Urinary bladder (tissue), 4 donors: ENCODE measurements around the gene ASB3. TPM values are rescaled to one million over a fixed set of nuclear protein-coding genes. Genes with fewer than 3 reads are reported as not detected.
"Not testable (repeated sequence)": the region's sequence is repeated elsewhere in the genome, so short reads cannot be mapped to it uniquely, and the experiment has no call there.

Source experiments
- DNase-seq: peaks from one replicate; pipeline ENCODE4 v3.0.0-alpha.2; 2015; ENCODE audit errors: extremely low spot score
- H3K27ac ChIP-seq: one replicate; pipeline ENCODE4 v1.5.1; 2013; ENCODE audit warnings: low read depth, mild to moderate bottlenecking, moderate library complexity
- H3K36me3 ChIP-seq: one replicate; pipeline ENCODE4 v1.6.1; 2013; ENCODE audit warnings: mild to moderate bottlenecking, moderate library complexity; ENCODE audit not compliant: insufficient read depth
- H3K4me1 ChIP-seq: one replicate; pipeline ENCODE4 v1.6.1; 2013; ENCODE audit warnings: mild to moderate bottlenecking, moderate library complexity; ENCODE audit not compliant: insufficient read depth
- H3K4me3 ChIP-seq: one replicate; pipeline ENCODE4 v1.5.1; 2013; ENCODE audit warnings: low read depth, low read length
- WGBS: extraction: QIAGEN DNeasy Blood & Tissue Kit; methylation state at CpG from one replicate; pipeline ENCODE4 v1.1.7; 2013; 5-methylcytosine and 5-hydroxymethylcytosine counted together
- polyA plus RNA-seq: library from polyadenylated mRNA; stranded (reverse); fragments of 200-250 nt; gene quantifications from one replicate; pipeline ENCODE4 v1.2.3, GENCODE V29; 2013
- total RNA-seq: library from RNA; depleted of rRNA; stranded (reverse); fragments of >200 nt; gene quantifications from one replicate; pipeline ENCODE4 v1.2.3, GENCODE V29; 2014
- donor health status: healthy with polysubstance abuse.
- donor health status: healthy.

ASB3 gene
- total and polyA plus RNA-seq, 2 donors = 9.0 to 51.2 TPM

- H3K27ac ChIP-seq = no peak overlapping the region
- H3K36me3 ChIP-seq = peaks cover 2% of the 10 kb centered on the region
- DNase-seq = no peak
- H3K4me1 ChIP-seq = no peaks in the 10 kb centered on the region
- 91% methylated on average over 4 of the region's 4 CpGs for WGBS
- no peak overlapping the region for H3K4me3 ChIP-seq
Observed at GRCh38 chr2:53697092-53697491, 89.7 kb downstream of the ASB3 start.

GRCh38 chr2:53695575-53695974, 91.2 kb downstream of the ASB3 start:
- H3K27ac ChIP-seq = no peak overlapping the region
- H3K4me1 ChIP-seq = no peaks in the 10 kb centered on the region
- H3K36me3 ChIP-seq = peaks cover 2% of the 10 kb centered on the region
- H3K4me3 ChIP-seq = no peak overlapping the region
- WGBS = 74% methylated on average over 4 of the region's 4 CpGs
- DNase-seq = no peak

- 87% methylated on average over 3 of the region's 3 CpGs for WGBS
- no peaks in the 10 kb centered on the region for H3K4me1 ChIP-seq
- peaks cover 2% of the 10 kb centered on the region for H3K36me3 ChIP-seq
- no peak for DNase-seq
- H3K27ac ChIP-seq = no peak overlapping the region
- H3K4me3 ChIP-seq = no peak overlapping the region
Observed at GRCh38 chr2:53694096-53694771, 92.5 kb downstream of the ASB3 start.

GRCh38 chr2:53690876-53691275, 95.9 kb downstream of the ASB3 start:
- no peaks in the 10 kb centered on the region for H3K4me1 ChIP-seq
- DNase-seq = no peak
- no peaks in the 10 kb centered on the region for H3K36me3 ChIP-seq
- WGBS = 77% methylated on average over 2 of the region's 2 CpGs
- no peak overlapping the region for H3K27ac ChIP-seq
- no peak overlapping the region for H3K4me3 ChIP-seq

- Histone ChIP-seq H3K4me3 (no peak overlapping the region), H3K4me1 (no peaks in the 10 kb centered on the region), H3K27ac (no peak overlapping the region), H3K36me3 (no peaks in the 10 kb centered on the region)
- DNase-seq = no peak
- 58% methylated on average over 2 of the region's 2 CpGs for WGBS
Observed at GRCh38 chr2:53672881-53673522, 113.8 kb downstream of the ASB3 start.

- 27% methylated on average over 6 of the region's 6 CpGs for WGBS
- no peak for DNase-seq
- H3K27ac ChIP-seq = no peak overlapping the region
Observed at GRCh38 chr2:53670331-53670730, 116.4 kb downstream of the ASB3 start.

GRCh38 chr2:53668624-53669026, 118.1 kb downstream of the ASB3 start:
- no peak overlapping the region for H3K27ac ChIP-seq
- WGBS = 71% methylated on average over 3 of the region's 3 CpGs

More at GRCh38 chr2:53670331-53670730, 116.4 kb downstream of the ASB3 start:
- no peaks in the 10 kb centered on the region for H3K4me1 ChIP-seq
- no peak overlapping the region for H3K4me3 ChIP-seq
- no peaks in the 10 kb centered on the region for H3K36me3 ChIP-seq

GRCh38 chr2:53667130-53667529, 119.6 kb downstream of the ASB3 start:
- not testable (repeated sequence) for H3K27ac ChIP-seq, H3K4me1 ChIP-seq, DNase-seq, H3K4me3 ChIP-seq, H3K36me3 ChIP-seq
- 95% methylated on average over 5 of the region's 5 CpGs for WGBS

More at GRCh38 chr2:53668624-53669026, 118.1 kb downstream of the ASB3 start:
- no peak for DNase-seq
- Histone ChIP-seq H3K4me1 (no peaks in the 10 kb centered on the region), H3K4me3 (no peak overlapping the region), H3K36me3 (no peaks in the 10 kb centered on the region)

- no peak overlapping the region for H3K27ac ChIP-seq
- 97% methylated on average over 2 of the region's 2 CpGs for WGBS
Observed at GRCh38 chr2:53660886-53661285, 125.9 kb downstream of the ASB3 start.

GRCh38 chr2:53658474-53658873, 128.3 kb downstream of the ASB3 start:
- not testable (repeated sequence) for H3K4me3 ChIP-seq, H3K4me1 ChIP-seq, H3K27ac ChIP-seq, DNase-seq, H3K36me3 ChIP-seq
- WGBS = 83% methylated on average over 4 of the region's 4 CpGs

More at GRCh38 chr2:53660886-53661285, 125.9 kb downstream of the ASB3 start:
- no peaks in the 10 kb centered on the region for H3K36me3 ChIP-seq
- H3K4me1 ChIP-seq = no peaks in the 10 kb centered on the region
- DNase-seq = no peak
- no peak overlapping the region for H3K4me3 ChIP-seq

GRCh38 chr2:53655256-53655655, 131.5 kb downstream of the ASB3 start:
- Histone ChIP-seq H3K27ac (no peak overlapping the region), H3K4me1 (no peaks in the 10 kb centered on the region), H3K4me3 (no peak overlapping the region), H3K36me3 (no peaks in the 10 kb centered on the region)
- 46% methylated on average over 1 of the region's 1 CpG for WGBS
- no peak for DNase-seq

GRCh38 chr2:53654396-53654795, 132.4 kb downstream of the ASB3 start:
- H3K4me1 ChIP-seq = no peaks in the 10 kb centered on the region
- H3K4me3 ChIP-seq = no peak overlapping the region
- no peak for DNase-seq
- H3K27ac ChIP-seq = no peak overlapping the region
- no peaks in the 10 kb centered on the region for H3K36me3 ChIP-seq

GRCh38 chr2:53652131-53652530, 134.6 kb downstream of the ASB3 start:
- 95% methylated on average over 2 of the region's 2 CpGs for WGBS
- DNase-seq = no peak
- H3K36me3 ChIP-seq = no peaks in the 10 kb centered on the region

GRCh38 chr2:53646788-53647187, 140.0 kb downstream of the ASB3 start:
- no peaks in the 10 kb centered on the region for H3K36me3 ChIP-seq
- H3K4me3 ChIP-seq = no peak overlapping the region
- no peak overlapping the region for H3K27ac ChIP-seq
- 91% methylated on average over 2 of the region's 2 CpGs for WGBS
- H3K4me1 ChIP-seq = no peaks in the 10 kb centered on the region
- DNase-seq = no peak

More at GRCh38 chr2:53652131-53652530, 134.6 kb downstream of the ASB3 start:
- H3K27ac ChIP-seq = no peak overlapping the region
- H3K4me3 ChIP-seq = no peak overlapping the region
- H3K4me1 ChIP-seq = no peaks in the 10 kb centered on the region
